ENCODE results near the gene NOC4L.

- TF ChIP-seq POLR2AphosphoS5 (IDR thresholded peaks at IDR 0.05; ENCODE audit: low read depth, low read length): no peak
- TF ChIP-seq NFIC (IDR thresholded peaks at IDR 0.05; ENCODE audit: borderline replicate concordance): no peak
- no peak for TF ChIP-seq REST (IDR thresholded peaks at IDR 0.05; ENCODE audit: low read depth, low read length)
- TF ChIP-seq GATA2 (CRISPR knock-in tag; IDR thresholded peaks at IDR 0.05): no peak
- no peak for TF ChIP-seq CTCF (IDR thresholded peaks at IDR 0.05)
- TF ChIP-seq TCF12 (IDR thresholded peaks at IDR 0.05): no peak
- no peak for TF ChIP-seq USF1 (IDR thresholded peaks at IDR 0.05; ENCODE audit: borderline replicate concordance, low read depth)
- TF ChIP-seq EP300 (IDR thresholded peaks at IDR 0.05; ENCODE audit: borderline replicate concordance in 1 of 2, low read depth in 1 of 2, low read length in 1 of 2): no peak
- no peak for TF ChIP-seq YY1 (IDR thresholded peaks at IDR 0.05; ENCODE audit: low read depth)
- TF ChIP-seq JUND (IDR thresholded peaks at IDR 0.05): no peak
- TF ChIP-seq FOSL2 (IDR thresholded peaks at IDR 0.05; ENCODE audit: borderline replicate concordance, low read depth): no peak
- no peak for TF ChIP-seq TEAD4 (IDR thresholded peaks at IDR 0.05; ENCODE audit: borderline replicate concordance, insufficient read depth)
Observed at GRCh38 chr12:132185705-132186104, 41.4 kb downstream of the NOC4L start.

Measured in SK-N-SH (cell line).